Measurements from ENCODE around the gene SETBP1.

GRCh38 chr18:44771572-44771955 is 90.9 kb downstream of the SETBP1 start:
- TF ChIP-seq EZH2 (IDR thresholded peaks at IDR 0.05; ENCODE audit: borderline replicate concordance, low read length) (no peak), CTCF (IDR thresholded peaks at IDR 0.05; ENCODE audit: low read length) (no peak)
